SK-N-SH treated with all-trans-retinoic acid at 6 μM for 48 hours (cell line): ENCODE data around the gene MEIKIN.

Experiments
- CSDC2 ChIP-seq: fragments of 250-450 bp; sonication (Bioruptor Pico); IDR thresholded peaks from 2 replicates; pipeline ENCODE4 v1.5.0; 2020; ENCODE audit warnings: mild to moderate bottlenecking, moderate library complexity
- ISL1 ChIP-seq: fragments of 250-450 bp; sonication (Bioruptor Pico); IDR thresholded peaks from 2 replicates; pipeline ENCODE4 v2.1.2; 2022; ENCODE audit warnings: mild to moderate bottlenecking, moderate library complexity
- OSR1 ChIP-seq: fragments of 250-450 bp; sonication (Bioruptor Pico); IDR thresholded peaks from 2 replicates; pipeline ENCODE4 v1.8.0; 2022; ENCODE audit warnings: moderate library complexity, mild to moderate bottlenecking, inconsistent platforms
- TF ChIP-seq, protein P1 (sequence below): fragments of 250-450 bp; sonication (Bioruptor Pico); IDR thresholded peaks from 2 replicates; pipeline ENCODE4 v1.8.0; 2020; ENCODE audit warnings: mild to moderate bottlenecking, moderate library complexity, borderline replicate concordance

DNA sequence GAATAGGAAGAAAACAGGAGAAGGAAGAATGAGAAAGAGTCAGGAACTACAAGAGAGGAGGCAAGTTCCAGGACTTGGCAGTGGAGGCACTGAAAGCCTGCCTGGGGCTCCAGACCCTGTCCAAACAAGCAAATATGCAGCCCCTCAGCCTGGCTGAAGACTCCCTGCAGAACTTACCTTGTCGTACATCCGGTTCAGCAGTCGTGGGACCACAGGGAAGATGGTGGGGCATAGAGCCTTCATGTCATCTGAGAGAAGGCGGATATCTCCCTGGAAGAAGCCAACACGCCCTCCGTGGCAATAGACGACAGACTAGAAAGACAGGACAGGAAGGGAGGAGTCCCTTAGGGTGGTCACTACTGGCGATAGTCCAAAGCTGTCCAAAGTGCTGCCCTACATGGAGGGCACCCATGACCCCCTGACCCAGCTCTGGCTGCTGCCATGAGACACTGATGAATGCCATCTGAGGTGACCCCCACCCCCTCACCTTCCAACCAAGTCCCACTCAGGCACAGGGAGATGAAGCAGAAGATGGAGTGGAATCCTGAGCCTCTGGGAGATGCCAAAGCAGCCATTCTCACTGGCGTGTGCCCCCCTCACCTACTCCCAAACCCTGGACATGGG is 27.7 kb upstream of the MEIKIN start:
- TF ChIP-seq ISL1 (CRISPR knock-in tag), result no peak
- no peak for TF ChIP-seq CSDC2 (CRISPR knock-in tag)
- TF ChIP-seq, protein P1, sequence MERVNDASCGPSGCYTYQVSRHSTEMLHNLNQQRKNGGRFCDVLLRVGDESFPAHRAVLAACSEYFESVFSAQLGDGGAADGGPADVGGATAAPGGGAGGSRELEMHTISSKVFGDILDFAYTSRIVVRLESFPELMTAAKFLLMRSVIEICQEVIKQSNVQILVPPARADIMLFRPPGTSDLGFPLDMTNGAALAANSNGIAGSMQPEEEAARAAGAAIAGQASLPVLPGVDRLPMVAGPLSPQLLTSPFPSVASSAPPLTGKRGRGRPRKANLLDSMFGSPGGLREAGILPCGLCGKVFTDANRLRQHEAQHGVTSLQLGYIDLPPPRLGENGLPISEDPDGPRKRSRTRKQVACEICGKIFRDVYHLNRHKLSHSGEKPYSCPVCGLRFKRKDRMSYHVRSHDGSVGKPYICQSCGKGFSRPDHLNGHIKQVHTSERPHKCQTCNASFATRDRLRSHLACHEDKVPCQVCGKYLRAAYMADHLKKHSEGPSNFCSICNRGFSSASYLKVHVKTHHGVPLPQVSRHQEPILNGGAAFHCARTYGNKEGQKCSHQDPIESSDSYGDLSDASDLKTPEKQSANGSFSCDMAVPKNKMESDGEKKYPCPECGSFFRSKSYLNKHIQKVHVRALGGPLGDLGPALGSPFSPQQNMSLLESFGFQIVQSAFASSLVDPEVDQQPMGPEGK, result no peak
- TF ChIP-seq OSR1, result no peak
